NT2/D1 (cell line): ENCODE data around the gene CRYBA2.

ENCODE experiments used
- SUZ12 ChIP-seq: IDR thresholded peaks from 2 replicates; pipeline ENCODE4 v1.6.1; 2011; ENCODE audit not compliant: insufficient read length, insufficient read depth; ENCODE audit errors: extremely low read depth
- YY1 ChIP-seq: IDR thresholded peaks from 2 replicates; pipeline ENCODE4 v1.6.1; 2011; ENCODE audit not compliant: insufficient read length, insufficient read depth
- ZNF274 ChIP-seq: IDR thresholded peaks from 2 replicates; pipeline ENCODE4 v1.6.1; 2011; ENCODE audit warnings: mild to moderate bottlenecking, low read depth, low read length

DNA sequence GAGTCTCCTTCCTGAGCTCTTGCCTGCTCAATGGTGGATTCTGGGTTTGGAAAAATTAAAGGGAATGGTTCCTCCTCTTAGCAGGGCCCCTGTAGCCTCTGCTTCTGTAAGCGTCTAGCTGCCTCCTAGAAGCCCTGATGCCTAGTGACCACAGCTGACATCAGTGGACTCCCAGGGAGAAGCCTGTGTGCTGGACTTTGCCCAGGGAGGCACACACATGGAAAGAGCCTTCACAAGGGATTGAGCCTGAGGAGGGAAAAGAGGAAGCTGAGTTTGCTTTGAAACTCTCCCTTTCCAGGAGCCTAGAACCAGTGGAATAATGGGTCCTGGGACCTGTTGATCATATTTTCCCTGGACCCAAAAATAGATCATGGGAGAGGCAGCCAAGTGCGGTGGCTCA, 49.5 kb upstream of the CRYBA2 start:
- TF ChIP-seq ZNF274 (no peak), YY1 (no peak), SUZ12 (no peak)
